NCI-H187 treated with DMSO at 0.1 percent for 48 hours (cell line): ENCODE measurements around the gene ZFYVE28.

Experiments
- DNase-seq: peaks from one replicate; lab custom pipeline; 2025; lab: John Stamatoyannopoulos, UW

ZFYVE28 gene

DNA sequence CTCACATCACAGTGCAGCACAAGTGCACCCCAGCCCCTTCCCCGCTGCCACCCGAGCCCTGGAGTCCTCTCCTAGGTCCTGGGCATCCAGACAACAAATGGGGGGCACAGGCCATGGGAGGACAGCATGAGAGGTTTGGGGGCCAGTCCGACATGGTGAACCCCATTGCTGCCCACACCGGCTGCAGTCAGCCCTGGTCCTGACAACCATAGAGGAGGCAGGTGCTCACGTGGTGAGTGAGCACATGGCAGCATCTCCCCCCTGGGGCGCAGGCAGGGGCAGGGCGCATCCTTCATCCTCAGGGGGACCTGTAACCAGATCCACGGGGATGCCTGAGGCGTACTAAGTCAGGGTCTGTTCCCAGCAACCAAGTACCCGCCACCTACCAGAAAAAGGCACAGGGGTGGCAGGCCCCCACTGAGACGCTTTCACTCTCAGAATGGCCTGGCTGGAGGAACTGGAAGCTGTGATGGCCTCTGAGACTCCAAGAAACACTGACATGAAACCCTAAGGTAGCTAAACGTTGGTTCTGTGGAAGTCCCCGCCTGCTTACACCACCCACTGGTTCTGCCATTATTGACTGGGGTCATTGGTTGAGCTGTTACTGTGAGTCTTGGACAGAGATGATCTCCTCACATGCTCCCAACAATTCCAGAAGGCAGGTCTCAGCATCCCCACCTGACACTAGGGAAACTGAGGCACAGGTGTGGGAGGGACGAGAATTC is 6.5 kb downstream of the ZFYVE28 start:
- DNase-seq: no peak

DNA sequence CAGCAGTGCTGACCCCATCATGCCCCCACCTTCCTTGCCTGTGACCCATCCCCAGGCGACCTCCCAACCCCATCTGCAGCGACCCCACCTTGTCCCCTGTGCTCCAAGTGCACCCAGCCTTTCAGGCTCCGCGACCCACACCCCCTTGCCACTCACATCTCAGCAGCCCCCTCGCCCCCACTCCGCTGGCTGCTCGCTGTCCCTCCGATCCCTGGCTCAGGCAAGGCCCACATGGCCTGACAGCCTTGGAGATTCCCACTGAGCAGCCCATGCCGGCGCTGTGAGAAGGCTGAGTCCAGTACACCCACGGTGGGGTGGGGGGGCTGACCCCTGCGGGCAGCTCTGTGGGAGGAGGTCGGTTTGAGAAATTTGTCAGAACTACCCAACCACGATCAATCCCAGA is 9.1 kb downstream of the ZFYVE28 start:
- DNase-seq: no peak

DNA sequence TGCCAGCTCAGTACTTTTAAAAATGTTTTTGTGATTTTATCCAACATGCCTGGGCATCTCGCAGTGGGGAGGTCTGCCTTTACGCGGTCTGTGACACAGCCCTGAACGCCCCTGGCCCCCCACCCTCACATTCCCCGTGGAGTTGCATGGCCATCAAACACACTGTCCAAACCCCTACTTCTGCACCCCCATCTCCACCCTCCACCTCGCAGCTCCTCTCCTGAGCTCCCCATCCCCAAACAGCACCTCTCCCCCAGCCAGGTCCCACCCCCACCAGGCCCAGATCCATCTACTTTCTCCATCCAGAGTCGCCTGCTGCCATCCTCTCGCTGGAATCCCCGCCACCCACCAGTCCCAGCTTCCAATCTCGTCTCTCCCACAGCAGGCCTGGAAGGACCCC is 9.5 kb downstream of the ZFYVE28 start:
- no peak for DNase-seq

DNA sequence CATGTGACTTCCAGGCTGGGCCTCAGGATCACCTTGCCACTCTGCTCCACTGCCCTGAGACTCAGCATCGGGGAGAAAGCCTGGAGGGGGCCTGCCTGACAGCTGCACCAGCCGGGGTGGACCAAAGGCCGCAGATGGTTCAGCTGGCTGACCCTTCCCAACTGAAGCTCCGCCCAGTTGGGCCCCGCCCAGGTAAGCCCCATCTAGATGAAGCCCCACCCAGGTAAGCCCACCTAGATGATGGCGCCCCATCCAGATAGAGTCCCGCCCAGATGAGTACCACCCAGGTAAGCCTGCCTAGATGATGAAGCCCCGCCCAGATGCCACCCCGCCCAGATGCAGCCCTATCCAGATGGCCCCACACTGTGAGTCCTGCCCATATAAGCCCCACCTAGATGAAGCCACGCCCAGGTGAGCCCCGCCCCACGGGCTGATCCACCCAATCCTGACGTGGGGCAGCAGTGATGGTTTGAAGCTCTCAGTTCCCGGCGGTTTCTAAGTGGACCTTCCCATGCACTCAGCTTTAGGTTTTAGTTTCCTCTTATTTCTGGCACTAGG is 10.0 kb downstream of the ZFYVE28 start:
- no peak for DNase-seq

DNA sequence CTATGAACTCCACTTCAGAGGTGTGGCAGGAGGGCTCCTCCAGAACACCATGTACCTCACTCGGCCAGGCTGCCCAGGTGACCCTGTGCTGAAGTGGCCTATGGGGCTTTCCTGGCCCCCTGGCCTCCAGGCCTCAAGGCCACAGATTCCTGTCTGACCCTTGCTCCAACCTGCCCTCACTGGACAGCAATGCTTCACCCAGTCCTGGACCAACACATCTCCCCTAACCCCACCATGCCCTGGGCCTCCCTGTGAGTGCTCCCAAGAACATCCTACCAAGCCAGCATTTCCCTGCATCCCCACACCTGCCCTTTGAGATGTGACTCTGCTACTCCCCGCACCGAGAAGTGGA is 10.5 kb downstream of the ZFYVE28 start:
- DNase-seq: no peak

DNA sequence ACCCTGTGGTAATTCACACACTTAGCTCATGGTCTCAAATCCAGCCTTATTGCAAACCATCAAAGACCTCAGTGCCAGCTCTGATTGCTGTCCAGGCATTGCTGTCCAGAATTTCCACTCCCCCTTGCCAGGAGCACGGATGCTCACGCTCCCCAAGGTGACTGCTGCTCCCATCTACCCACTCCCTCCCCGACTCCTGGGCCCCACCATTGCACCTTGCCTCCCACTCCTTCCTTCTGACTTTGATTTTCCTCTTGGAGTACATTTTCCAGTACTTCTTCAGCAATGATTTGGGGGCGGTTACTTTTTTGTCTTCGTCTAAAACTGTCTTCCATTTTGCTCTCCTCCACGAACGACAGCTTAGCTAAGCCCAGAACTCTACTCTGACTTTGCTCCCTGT is 11.5 kb downstream of the ZFYVE28 start:
- no peak for DNase-seq

DNA sequence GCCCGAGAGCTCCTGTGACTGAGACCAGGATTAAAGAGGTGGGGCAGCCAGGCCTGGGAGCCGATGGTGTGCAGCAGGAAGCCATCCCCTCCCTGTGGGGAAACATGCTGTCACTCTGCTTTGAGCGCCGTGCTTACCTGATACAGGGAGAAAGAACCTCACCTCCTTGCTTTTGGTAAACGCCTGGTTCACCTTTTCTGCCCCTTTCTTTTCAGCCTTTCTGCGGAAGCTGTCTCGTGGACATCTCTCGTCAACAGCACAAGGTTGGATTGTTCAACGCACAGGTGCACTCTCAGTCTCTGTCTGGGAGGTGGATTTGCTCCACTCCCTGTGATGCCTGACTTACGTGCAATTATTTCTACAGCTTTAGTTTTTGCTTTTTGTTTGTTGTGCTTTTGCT is 12.0 kb downstream of the ZFYVE28 start:
- DNase-seq: no peak

DNA sequence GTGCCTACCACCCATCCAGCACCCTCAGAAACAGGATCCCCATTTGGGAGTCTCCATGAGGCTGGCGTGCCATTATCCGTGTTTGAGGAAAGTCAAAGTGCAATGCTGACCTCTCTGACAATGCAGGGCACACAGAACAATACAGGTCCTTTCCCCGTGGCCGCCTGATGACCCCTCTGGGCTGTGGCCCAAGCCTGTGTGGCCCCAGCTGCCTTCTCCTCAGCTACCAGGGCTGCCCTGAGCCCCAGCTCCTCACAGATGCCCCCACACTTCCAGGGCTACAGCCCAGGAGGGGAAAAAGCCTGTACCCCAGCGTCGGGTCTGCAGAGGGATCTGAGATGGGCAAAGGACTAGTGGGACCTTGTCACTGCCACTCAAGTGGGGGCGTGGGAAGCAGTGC is 15.5 kb downstream of the ZFYVE28 start:
- DNase-seq: no peak

DNA sequence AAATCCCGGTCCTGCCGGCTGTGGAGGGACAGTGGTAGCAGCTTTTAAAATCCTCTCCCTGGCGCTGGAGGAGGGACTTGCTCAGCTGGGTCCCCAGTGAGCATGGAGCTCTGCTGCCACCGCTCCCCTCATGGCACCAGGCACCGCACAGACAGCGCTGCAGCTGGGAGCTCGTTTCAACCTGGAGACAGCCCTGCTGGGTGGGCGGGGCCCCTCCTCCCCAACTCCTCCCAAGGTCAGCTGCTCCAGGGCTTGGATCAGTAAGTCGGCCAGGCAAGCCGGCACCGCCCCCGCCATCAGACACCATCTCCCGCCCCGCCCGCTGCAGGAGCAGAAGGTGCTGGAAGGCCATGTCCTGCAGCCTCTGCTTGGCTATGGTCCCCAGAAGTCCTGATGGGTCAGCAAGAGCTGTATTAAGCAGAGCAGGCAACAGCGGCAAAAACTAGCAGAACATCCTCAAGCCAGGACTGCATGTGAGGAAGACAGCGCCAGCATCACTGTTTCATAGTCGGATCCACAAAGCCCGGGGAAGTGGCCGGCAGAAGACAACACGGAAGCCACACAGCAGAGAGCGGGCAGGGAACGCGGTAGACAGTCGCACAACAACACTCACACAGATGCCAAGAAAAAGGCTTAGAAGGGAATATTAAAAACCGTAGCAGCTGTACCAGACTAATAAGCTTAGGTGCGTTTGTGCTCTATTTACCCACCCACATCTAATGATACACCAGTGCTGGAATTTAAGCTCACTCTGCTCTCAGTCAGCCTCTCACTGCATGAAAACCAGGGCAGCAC is 16.2 kb downstream of the ZFYVE28 start:
- no peak for DNase-seq

DNA sequence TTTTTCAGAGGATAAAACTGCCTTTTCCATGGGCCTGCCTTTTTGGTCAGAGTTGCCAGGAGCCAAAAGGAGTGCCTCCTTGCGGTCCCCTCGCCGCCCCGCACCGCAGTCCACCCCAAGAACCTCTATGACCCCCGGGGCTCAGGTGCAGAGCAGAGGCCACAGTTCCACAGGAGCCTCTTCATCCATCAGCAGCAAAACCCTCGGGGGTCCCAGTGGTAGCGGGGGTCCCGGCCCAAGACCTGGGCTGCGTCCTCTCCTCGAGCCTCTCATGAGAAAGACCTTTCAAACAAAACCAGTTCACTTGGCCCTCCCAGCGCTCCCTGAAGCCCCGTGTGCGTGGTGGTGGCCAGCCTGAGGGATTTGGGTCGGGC is 16.8 kb downstream of the ZFYVE28 start:
- no peak for DNase-seq

DNA sequence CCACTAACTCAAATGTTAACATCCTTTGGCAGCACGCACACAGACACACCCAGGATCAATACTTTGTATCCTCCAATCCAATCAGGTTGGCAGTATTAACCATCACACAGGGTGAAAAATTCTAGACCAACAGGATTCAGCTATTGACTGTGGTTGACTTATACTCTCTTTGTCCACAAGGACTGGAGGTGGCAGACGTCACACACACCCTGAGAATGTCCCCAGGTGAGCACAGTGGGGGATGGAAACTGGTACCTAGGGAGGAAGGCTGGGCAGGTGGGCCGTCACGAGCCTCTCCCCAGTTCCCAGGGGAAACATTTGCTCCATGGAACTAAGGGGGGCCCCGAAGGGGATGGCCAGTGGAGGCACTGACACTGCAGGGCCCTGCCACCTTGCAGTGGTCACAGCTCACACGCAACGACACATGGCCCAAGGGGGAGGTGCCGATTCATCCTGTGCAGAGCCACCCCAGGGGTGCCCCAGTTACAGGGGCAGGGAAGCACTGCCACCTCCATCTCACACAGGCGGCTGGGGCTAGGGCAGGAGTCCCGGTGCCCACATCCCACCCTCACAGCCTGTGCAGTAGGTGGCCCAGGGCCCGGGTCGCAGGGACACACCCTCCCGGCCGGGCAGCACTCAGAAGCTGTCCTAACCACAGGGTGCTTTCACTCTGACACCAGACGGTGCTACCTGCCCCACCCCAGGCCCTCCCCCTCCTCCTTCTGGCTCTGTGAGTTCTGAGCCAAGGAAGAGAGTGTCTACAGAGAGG is 17.4 kb downstream of the ZFYVE28 start:
- no peak for DNase-seq

DNA sequence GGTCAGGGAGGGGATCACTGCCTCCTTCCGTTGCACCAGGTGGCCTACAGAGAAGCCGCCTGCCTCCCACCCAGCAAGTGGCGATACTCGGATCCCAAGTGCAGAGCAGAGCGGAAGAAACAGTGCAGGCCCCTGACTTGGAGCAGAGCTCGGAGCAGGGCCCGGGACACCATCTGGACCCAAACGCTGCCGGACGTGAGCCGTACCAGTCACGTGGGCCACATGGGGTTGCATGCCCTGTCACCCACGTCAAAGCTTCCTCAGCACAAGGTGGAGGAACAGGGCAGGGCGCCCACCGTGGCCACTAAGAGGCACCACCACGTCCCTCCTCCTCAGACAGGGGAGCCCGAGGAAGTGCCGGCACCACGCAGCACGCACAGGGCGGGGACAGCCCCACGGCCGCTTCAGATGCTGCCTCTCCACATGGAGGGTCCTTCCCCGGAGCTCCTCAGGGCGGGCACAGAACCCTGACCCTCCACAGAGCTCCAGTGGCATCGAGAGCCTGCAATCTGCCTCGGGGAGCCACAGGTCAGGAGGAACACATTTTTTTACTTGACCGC is 18.7 kb downstream of the ZFYVE28 start:
- DNase-seq: no peak

DNA sequence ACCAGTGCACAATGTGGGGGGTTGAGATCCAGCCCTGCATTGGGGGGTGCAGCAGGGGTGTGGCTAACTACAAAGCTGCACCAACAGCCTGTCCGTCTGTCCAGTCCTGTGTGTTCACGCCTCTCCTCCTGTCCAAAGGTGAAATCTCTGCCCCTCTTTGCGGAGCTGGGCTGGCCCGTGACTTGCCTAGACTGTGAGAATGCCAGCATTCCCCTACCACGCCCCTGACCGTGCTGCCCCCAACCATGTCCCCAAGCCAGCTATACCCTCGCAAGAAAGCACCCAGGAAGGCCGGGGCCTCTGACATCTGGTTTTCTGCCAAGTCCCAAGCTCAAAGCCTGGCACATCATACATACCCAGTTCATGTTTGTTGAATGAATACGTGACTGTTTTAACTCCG is 19.2 kb downstream of the ZFYVE28 start:
- no peak for DNase-seq

DNA sequence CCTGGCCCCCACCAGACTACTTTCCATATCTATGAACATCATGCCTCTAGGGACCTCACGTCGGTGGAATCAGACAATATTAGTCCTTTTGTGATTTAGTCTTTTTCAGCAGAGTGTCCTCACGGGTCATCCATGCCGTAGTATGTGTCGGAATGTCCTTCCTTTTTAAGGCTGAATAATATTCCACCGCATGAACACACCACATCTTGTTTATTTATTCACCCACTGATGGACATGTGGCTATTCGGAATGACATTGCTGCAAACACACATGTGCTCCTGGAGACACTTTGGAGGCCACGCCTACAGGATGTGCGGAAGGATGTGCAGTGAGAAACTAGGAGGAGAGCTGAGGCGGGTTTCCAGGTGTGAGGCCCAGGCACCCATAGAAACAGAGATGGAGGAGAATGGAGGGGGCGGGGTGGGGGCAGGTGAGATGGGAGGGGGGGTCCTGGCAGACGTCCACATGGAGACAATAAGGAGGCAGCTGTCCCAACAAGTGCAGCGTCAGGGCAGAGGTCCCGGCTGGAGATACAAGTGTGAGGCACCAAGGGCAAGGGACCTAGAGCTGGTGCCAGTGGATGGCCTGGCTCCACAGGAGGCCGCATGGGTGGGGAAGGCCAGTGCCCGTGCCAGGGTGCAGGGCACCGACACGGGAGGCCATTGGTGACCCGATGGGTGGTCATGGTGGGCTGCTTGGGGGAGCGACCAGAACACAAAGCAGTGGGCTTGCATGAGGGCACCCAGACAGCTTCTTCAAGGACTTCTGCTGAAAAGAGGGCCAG is 20.7 kb downstream of the ZFYVE28 start:
- DNase-seq: no peak

DNA sequence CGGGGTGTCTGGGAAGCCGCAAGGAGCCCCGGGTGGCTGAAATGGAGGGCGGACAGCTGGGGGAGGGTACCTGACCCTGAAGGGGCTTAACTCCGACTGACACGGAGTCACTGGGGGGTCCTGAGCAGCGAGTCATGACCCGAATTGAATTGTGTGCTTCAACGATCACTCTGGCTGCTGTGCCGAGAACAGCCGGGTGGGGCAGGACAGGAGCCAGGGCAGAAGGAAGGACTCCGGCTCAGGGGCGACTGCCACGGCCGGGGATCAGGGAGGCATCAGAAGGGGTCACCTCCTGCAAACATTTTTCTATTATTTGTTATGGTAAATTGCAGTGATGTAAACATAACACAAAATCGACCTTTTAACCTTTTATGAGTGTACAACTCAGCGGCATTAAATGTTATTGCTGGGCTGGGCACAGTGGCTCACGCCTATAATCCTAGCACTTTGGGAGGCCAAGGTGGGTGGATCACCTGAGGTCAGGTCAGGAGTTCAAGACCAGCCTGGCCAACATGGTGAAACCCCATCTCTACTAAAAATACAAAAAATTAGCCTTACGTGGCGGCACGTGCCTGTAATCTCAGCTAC is 21.6 kb downstream of the ZFYVE28 start:
- DNase-seq: no peak

DNA sequence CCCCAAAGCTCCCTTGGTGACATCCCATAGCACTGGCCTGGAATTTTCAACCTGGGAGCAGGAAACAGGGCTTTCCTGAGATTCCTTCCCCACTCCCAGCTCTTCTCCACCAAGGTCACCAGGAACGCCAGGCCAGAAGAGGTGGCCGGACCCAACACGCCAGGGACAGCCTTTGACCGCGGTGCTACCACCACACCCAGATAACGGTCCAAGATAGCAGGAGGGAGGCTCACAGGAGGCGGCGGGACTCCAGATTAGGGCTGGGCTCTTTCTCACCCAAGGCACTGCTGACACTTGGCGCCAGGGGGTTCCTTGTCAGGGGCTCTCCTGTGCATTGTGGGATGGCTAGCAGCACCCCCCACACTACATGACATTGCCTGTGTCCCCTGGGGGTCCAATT is 22.9 kb downstream of the ZFYVE28 start:
- DNase-seq: no peak

DNA sequence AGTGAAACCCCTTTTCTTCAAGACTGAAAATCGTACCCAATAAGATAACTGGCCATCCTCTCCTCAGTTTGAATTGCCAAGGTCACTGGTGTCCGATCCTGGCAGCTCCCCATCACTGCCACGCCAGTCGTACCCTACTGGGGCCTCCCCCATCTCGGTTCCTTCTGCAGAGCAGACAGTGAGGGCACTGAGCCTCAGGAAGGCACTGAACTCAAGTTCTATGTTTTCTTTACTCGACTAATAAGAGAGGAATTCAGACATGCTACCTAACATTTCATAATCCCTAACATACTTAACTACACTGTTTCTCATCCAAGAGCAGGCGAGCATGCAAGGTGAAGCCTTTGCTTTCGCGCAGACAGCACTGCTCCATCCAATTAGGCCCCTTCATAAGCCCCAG is 23.4 kb downstream of the ZFYVE28 start:
- no peak for DNase-seq

DNA sequence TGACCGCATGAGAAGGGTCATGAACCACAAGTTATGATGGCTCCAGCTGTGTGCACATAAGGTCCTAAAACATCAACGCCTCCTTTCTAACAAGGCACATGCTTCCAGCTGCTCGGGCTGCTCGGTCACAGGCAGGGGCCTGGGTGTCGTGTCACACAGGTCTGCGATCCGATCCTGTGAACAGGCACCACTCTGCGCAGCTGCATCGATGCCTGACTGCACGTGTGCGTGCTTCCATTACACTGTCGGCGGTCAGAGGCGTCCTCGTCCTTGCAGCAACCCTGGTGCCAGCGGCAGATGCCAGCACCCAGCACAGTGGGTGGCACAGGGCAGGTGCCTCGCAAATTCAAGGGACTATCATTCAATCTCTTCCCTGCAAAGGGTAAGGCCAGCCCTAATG is 23.9 kb downstream of the ZFYVE28 start:
- DNase-seq: no peak

DNA sequence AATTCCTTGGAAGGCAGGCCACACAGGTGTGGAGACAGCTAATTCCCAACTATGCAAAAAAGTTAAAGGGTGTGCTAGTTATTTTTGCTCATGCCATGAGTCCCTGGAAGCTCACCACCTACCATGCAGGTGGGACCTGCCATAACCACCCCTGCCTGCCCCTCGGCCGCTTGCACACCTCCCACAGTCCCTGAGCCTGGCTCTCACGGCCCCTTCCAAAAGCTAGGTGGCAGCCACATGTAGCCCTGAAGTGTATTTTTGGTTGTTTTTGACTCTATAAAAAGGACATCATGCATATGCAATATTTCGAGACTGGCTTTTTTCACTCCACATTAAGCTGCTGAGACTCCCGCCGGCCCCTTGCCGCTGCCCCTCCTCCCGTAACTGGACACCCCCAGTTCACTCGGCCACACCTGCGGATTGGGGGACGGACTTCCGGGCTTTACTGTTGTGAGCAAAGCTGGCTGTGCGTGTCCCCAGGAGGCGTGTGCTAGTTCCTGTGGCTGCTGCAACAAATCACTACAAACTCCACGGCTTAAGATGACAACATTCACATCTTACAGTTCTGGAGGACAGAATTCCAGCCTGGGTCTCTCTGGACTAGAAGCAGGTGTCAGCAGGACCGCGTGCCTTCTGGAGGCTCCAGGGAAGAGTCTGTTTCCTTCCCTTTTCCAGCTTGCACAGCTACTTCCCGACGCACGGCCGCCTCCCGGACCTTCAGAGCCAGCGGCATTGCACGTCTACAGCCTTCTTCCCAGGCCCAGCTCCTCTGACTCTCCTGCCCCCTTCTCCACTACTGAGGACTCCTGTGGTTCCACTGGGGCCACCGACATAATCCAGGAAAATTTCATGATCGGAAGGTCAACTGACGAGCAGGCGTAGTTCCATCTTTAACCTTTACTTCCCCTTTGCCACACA is 24.8 kb downstream of the ZFYVE28 start:
- no peak for DNase-seq

DNA sequence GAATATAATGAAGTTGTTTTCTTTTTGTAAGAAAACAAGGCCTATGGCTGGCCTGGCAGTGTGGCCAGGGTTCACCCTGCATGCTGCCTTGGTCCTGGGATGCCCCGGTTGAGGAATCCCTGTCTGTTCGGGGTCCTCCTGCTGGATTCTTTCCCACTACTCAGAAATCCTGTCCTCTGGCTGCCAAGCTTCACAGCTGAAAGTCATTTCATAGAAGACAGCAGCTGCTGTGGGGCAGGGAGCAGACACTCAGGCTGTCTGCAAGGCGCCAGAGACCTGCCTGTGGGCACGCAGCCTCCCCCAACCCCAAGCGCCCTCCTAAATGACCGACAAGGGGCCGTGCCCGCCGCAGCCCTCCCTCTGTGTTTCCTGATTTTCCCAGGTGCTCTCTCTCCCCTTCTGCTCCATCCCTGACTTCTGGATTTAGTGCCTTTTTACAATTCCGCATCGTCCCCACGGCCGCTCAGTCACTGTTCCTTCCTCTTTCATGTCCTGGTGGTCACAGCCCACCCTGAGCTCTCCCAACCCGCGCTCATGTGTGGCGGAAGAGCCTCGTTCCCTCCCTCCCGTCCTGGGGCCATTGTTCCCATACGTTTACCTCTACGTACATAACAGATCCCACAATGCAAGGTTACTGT is 27.5 kb downstream of the ZFYVE28 start:
- no peak for DNase-seq
